HepG2 (cell line): ENCODE measurements around the gene MYO18A. TPM values are rescaled to one million over a fixed set of nuclear protein-coding genes. Genes with fewer than 3 reads are reported as not detected.

Source experiments
- ATAC-seq: fragments of 200-7000 bp; cut with Tn5 transposase; 3 replicates; pipeline ENCODE4 v1.9.1; 2020; ENCODE audit warnings: mild to moderate bottlenecking, moderate library complexity
- BruUV-seq: library from RNA; stranded (reverse); fragments of 400-500 nt; replicated peaks from 2 replicates; lab custom pipeline; 2021; lab: Mats Ljungman, UMichigan
- CTCF ChIA-PET: fragments of 300-600 bp; formaldehyde crosslinking; extraction: SDS; loops from one replicate; lab custom pipeline; 2021; ENCODE audit warnings: low total read pairs, inconsistent platforms, low intra/inter-chr PET ratio; lab: Yijun Ruan, JAX
- POLR2A ChIA-PET: fragments of 350-600 bp; sonication (Branson Sonifier 250); formaldehyde crosslinking; loops from one replicate; lab custom pipeline; 2020; ENCODE audit warnings: antibody characterized with exemption, inconsistent platforms; lab: Yijun Ruan, JAX
- DNase-seq: peaks from one replicate; pipeline ENCODE4 v3.0.0-alpha.2; 2015; ENCODE audit warnings: low spot score
- FAIRE-seq: peaks from 3 replicates; lab custom pipeline; 2011; peaks lifted over from hg19 to GRCh38; lab: Jason Lieb, UNC
- H2AFZ ChIP-seq: one replicate; pipeline ENCODE4 v1.6.1; 2011; ENCODE audit warnings: low read length, inconsistent platforms
- H3K27ac ChIP-seq: fragments of 300-600 bp; 3 replicates; pipeline ENCODE4 v1.8.0; 2011; ENCODE audit warnings: mixed run types, mild to moderate bottlenecking, mixed read lengths, low read length, inconsistent platforms; ENCODE audit not compliant: insufficient read depth; ENCODE audit errors: extremely low read length
- H3K27me3 ChIP-seq, 2 experiments: fragments of 200-600 bp in 1 of 2; 2 replicates in 1 of 2; 3 replicates in 1 of 2; pipeline versions ENCODE4 v1.6.0 to v1.8.0; 2011; ENCODE audit warnings: low read length in 2 of 2, mild to moderate bottlenecking in 2 of 2, moderate library complexity in 2 of 2, inconsistent platforms in 1 of 2; ENCODE audit not compliant: insufficient read depth in 2 of 2, control insufficient read depth in 1 of 2
- H3K36me3 ChIP-seq, 2 experiments: fragments of 200-600 bp in 1 of 2; replicated peaks in 1 of 2; 2 replicates in 1 of 2; 3 replicates in 1 of 2; pipeline versions ENCODE4 v1.5.1 to v1.8.0; 2011; ENCODE audit warnings: low read length in 2 of 2, inconsistent platforms in 1 of 2; ENCODE audit not compliant: insufficient read depth in 2 of 2, control insufficient read depth in 1 of 2
- H3K4me1 ChIP-seq: 2 replicates; pipeline ENCODE4 v1.5.1; 2012; ENCODE audit warnings: low read length, inconsistent platforms; ENCODE audit not compliant: insufficient read depth
- H3K4me2 ChIP-seq: 2 replicates; pipeline ENCODE4 v1.6.0; 2011; ENCODE audit warnings: low read depth, low read length, inconsistent platforms
- H3K4me3 ChIP-seq, 3 experiments: fragments of 200-600 bp in 1 of 3; sonication (generic), shearing (Covaris generic) in 1 of 3; replicated peaks in 1 of 3; 2 replicates each; pipeline ENCODE4 v1.5.1; 2011 to 2016; ENCODE audit warnings: low read length in 3 of 3, inconsistent platforms in 2 of 3, low read depth in 2 of 3, mild to moderate bottlenecking in 2 of 3, control low read depth in 1 of 3, mixed read lengths in 1 of 3; ENCODE audit not compliant: insufficient read depth in 1 of 3
- H3K79me2 ChIP-seq: one replicate; pipeline ENCODE4 v1.6.1; 2011; ENCODE audit warnings: low read length, inconsistent platforms; ENCODE audit not compliant: insufficient read depth
- H3K9ac ChIP-seq: 2 replicates; pipeline ENCODE4 v1.6.0; 2011; ENCODE audit warnings: mild to moderate bottlenecking, low read depth, low read length, inconsistent platforms; ENCODE audit not compliant: insufficient read depth
- H3K9me3 ChIP-seq: 2 replicates; pipeline ENCODE4 v1.5.1; 2012; ENCODE audit warnings: mild to moderate bottlenecking, low read length
- H4K20me1 ChIP-seq: 2 replicates; pipeline ENCODE4 v1.6.0; 2011; ENCODE audit warnings: inconsistent platforms, mild to moderate bottlenecking, low read length, moderate library complexity; ENCODE audit not compliant: insufficient read depth
- BHLHE40 ChIP-seq: IDR thresholded peaks from 2 replicates; pipeline ENCODE4 v1.6.1; 2011; ENCODE audit warnings: low read length, improper control_type of control experiment
- EED ChIP-seq: sonication (generic); formaldehyde crosslinking; IDR thresholded peaks from 2 replicates; pipeline ENCODE4 v1.5.0; 2020; ENCODE audit warnings: mild to moderate bottlenecking, missing genetic modification reagents
- MED8 ChIP-seq: sonication (generic); formaldehyde crosslinking; IDR thresholded peaks from 2 replicates; pipeline ENCODE4 v1.8.1; 2023; ENCODE audit warnings: mild to moderate bottlenecking, missing genetic modification reagents; ENCODE audit not compliant: insufficient replicate concordance
- NFRKB ChIP-seq: fragments of 450-650 bp; IDR thresholded peaks from 2 replicates; pipeline ENCODE4 v1.6.1; 2017
- SMAD9 ChIP-seq: sonication (generic); formaldehyde crosslinking; IDR thresholded peaks from 2 replicates; pipeline ENCODE4 v1.5.1; 2020; ENCODE audit warnings: mild to moderate bottlenecking, missing genetic modification reagents
- STAG1 ChIP-seq: sonication (generic); formaldehyde crosslinking; IDR thresholded peaks from 2 replicates; pipeline ENCODE4 v1.4.0; 2020; ENCODE audit warnings: missing genetic modification reagents
- U2AF1 ChIP-seq: fragments of 200-400 bp; formaldehyde crosslinking; optimal IDR thresholded peaks from 2 replicates; pipeline ENCODE3; 2017; ENCODE audit warnings: mild to moderate bottlenecking, low read depth, low read length
- XBP1 ChIP-seq: sonication (generic); formaldehyde crosslinking; IDR thresholded peaks from 2 replicates; pipeline ENCODE4 v1.5.0; 2020; ENCODE audit warnings: missing genetic modification reagents
- ZFYVE20 ChIP-seq: sonication (generic); formaldehyde crosslinking; IDR thresholded peaks from 2 replicates; pipeline ENCODE4 v1.8.0; 2023; ENCODE audit warnings: low read depth, mild to moderate bottlenecking, moderate library complexity, missing genetic modification reagents, borderline replicate concordance
- ZKSCAN5 ChIP-seq: sonication (generic); formaldehyde crosslinking; IDR thresholded peaks from 2 replicates; pipeline ENCODE4 v1.5.1; 2020; ENCODE audit warnings: mild to moderate bottlenecking, missing genetic modification reagents
- ZNF124 ChIP-seq: sonication (generic); formaldehyde crosslinking; IDR thresholded peaks from 2 replicates; pipeline ENCODE4 v1.4.0; 2020; ENCODE audit warnings: missing genetic modification reagents
- ZNF235 ChIP-seq: sonication (generic); formaldehyde crosslinking; IDR thresholded peaks from 2 replicates; pipeline ENCODE4 v1.8.1; 2023; ENCODE audit warnings: mild to moderate bottlenecking, missing genetic modification reagents, borderline replicate concordance
- ZNF446 ChIP-seq: sonication (generic); formaldehyde crosslinking; IDR thresholded peaks from 2 replicates; pipeline ENCODE4 v1.5.0; 2020; ENCODE audit warnings: mild to moderate bottlenecking, missing genetic modification reagents
- ZSCAN12 ChIP-seq: sonication (generic); formaldehyde crosslinking; IDR thresholded peaks from 2 replicates; pipeline ENCODE4 v1.9.0; 2021; ENCODE audit warnings: mild to moderate bottlenecking, missing genetic modification reagents
- WGBS: methylation state at CpG from one replicate; pipeline ENCODE4 v1.1.6; 2017; ENCODE audit warnings: low lambda C conversion rate; 5-methylcytosine and 5-hydroxymethylcytosine counted together
- in situ Hi-C: cut with HindIII; loops from 2 replicates; pipeline ENCODE4 v1.10.0; 2017; ENCODE audit warnings: low pct_unique_long_range_greater_than_20kb; ENCODE audit not compliant: extremely low pct_ligation_motif_present
- intact Hi-C: fragments of 100-400 bp; cut with micrococcal nuclease; formaldehyde crosslinking; loops from one replicate; pipeline ENCODE4 v1.10.0; 2022; ENCODE audit not compliant: unreplicated experiment
- polyA plus RNA-seq, 8 experiments: library from polyadenylated mRNA; depleted of rRNA in 3 of 8; stranded (reverse) in 7 of 8; unstranded in 1 of 8; fragments of >200 nt; fragmentation: Illumina TruSeq in 4 of 8; extraction: Trizol in 4 of 8; gene quantifications; 2 replicates each; pipeline versions ENCODE4 v1.2.1 to v1.2.3, GENCODE V29; 2011 to 2016; ENCODE audit warnings: low read depth in 4 of 8, missing spikeins in 1 of 8, mixed read lengths in 1 of 8; ENCODE audit not compliant: insufficient read depth in 1 of 8
- total RNA-seq, 5 experiments: library from RNA; depleted of rRNA; stranded (reverse); fragments of >200 nt; fragmentation: Illumina TruSeq; extraction: Trizol; gene quantifications; 2 replicates each; pipeline ENCODE4 v1.2.3, GENCODE V29; 2016; ENCODE audit warnings: low read depth in 1 of 5
- TF ChIP-seq, protein P1 (sequence below): sonication (generic); formaldehyde crosslinking; IDR thresholded peaks from 2 replicates; pipeline ENCODE4 v1.5.0; 2020; ENCODE audit warnings: missing genetic modification reagents

The MYO18A gene
- total and polyA plus RNA-seq, 2 of the 13 experiments (the other 11 are each of a cell fraction or from before 2014, with no cell fraction given) = 16.8 to 24.8 TPM

DNA sequence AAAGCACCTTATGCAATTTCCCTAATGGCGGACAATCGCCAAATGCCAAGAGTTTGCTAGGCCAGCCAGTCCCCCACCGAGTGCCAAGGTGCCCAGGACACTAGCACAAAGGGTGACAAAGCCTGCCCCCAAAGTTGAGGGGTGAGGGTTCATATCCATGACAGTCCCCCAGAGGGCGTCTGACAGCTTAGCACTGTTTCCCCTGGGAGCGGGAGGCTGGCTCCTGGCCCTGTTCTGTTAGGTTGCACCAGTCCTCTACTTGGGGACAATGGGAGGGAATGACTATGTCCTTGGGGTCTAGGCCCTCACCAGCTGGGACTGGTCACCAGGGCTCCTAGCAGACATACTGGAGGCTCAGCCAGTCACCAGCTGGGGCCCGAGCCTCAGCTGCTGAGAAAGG, 66.9 kb downstream of the MYO18A start:
- H3K27ac ChIP-seq = no peak overlapping the region
- ChIA-PET CTCF (interaction anchor here (3.9 kb wide), 1 partner anchor 147 kb away, joined by 41 read pairs; no protein-coding TSS in a partner anchor), POLR2A (no interaction called here)
- H3K9ac ChIP-seq = no peak overlapping the region
- H3K4me3 ChIP-seq = no peak overlapping the region
- H3K79me2 ChIP-seq = no peaks in the 10 kb centered on the region
- in situ Hi-C loops (loop anchor here (25.0 kb wide), 1 partner anchor 376 kb away; the partner anchor contains the start of genes NEK8, TLCD1 and TRAF4), intact Hi-C loops (no loop called here)
- peaks cover 49 to 69% of the 10 kb centered on the region in 2 experiments for H3K36me3 ChIP-seq
- DNase-seq = no peak
- H3K27me3 ChIP-seq = no peaks in the 10 kb centered on the region
- no peak for FAIRE-seq
- BruUV-seq = no TSS peak
- no peak overlapping the region for H2AFZ ChIP-seq
- H4K20me1 ChIP-seq = peaks cover 6% of the 10 kb centered on the region; the same call in 1 of the 2 replicates
- H3K4me1 ChIP-seq = peaks cover 9% of the 10 kb centered on the region
- WGBS = 83% methylated on average over 3 of the region's 6 CpGs
- ATAC-seq = no peak
- TF ChIP-seq ZKSCAN5 (CRISPR knock-in tag) (no peak), ZNF124 (CRISPR knock-in tag) (no peak), SMAD9 (no peak), ZSCAN12 (CRISPR knock-in tag) (no peak), MED8 (no peak)
- no peak overlapping the region for H3K4me2 ChIP-seq
- no peaks in the 10 kb centered on the region for H3K9me3 ChIP-seq

DNA sequence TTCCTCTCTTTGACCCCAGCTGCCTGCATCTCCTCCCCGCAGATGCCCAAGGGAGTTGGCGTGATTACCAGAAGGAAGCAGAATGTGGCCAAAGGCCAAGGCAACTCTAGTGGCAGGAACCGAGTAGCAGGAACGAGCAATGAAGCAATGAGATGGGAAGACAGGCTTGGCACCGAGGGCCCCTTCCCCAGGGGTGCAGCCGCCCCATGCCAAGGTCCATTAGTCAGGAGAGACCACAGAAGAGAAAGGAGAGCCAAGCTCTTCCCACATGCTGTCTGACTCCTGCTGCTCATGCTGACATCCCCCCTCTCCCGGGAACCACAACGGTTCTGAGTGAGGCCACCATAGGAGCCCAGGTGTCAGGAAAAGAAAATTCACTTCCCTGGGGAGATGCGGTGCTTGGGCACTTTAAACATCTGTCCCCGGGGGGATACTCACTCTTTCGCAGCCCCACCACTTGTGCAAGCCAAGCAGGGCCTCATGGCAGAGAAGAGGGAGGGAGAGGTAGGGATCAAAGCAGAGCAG, 67.4 kb downstream of the MYO18A start:
- H3K27ac ChIP-seq = no peak overlapping the region
- peaks cover 49 to 70% of the 10 kb centered on the region in 2 experiments for H3K36me3 ChIP-seq
- TF ChIP-seq XBP1 (CRISPR knock-in tag) (no peak), EED (no peak), ZFYVE20 (CRISPR knock-in tag) (no peak), BHLHE40 (no peak), STAG1 (CRISPR knock-in tag) (no peak), U2AF1 (no peak), SMAD9 (no peak), ZNF235 (CRISPR knock-in tag) (no peak), ZNF446 (CRISPR knock-in tag) (no peak), NFRKB (no peak)
- TF ChIP-seq, protein P1, sequence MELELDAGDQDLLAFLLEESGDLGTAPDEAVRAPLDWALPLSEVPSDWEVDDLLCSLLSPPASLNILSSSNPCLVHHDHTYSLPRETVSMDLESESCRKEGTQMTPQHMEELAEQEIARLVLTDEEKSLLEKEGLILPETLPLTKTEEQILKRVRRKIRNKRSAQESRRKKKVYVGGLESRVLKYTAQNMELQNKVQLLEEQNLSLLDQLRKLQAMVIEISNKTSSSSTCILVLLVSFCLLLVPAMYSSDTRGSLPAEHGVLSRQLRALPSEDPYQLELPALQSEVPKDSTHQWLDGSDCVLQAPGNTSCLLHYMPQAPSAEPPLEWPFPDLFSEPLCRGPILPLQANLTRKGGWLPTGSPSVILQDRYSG (CRISPR knock-in tag) = no peak
- H2AFZ ChIP-seq = no peak overlapping the region
- ATAC-seq = no peak
- no peaks in the 10 kb centered on the region for H3K27me3 ChIP-seq
- BruUV-seq = no TSS peak
- H3K9me3 ChIP-seq = no peaks in the 10 kb centered on the region
- FAIRE-seq = no peak
- DNase-seq = no peak
- H3K9ac ChIP-seq = no peak overlapping the region
- no peaks in the 10 kb centered on the region for H3K79me2 ChIP-seq
- in situ Hi-C loops = loop anchor here (25.0 kb wide), 1 partner anchor 376 kb away; the partner anchor contains the start of genes NEK8, TLCD1 and TRAF4
- H3K4me2 ChIP-seq = no peak overlapping the region
- intact Hi-C loops = no loop called here
- no peak overlapping the region for H3K4me3 ChIP-seq
- 88% methylated on average over 11 of the region's 11 CpGs for WGBS
- POLR2A ChIA-PET = interaction anchor here (1.6 kb wide), 1 partner anchor 147 kb away, joined by 9 read pairs; no protein-coding TSS in a partner anchor
- H4K20me1 ChIP-seq = peaks cover 6% of the 10 kb centered on the region; the same call in 1 of the 2 replicates
- H3K4me1 ChIP-seq = peaks cover 14% of the 10 kb centered on the region
- CTCF ChIA-PET = interaction anchor here (3.9 kb wide), 1 partner anchor 147 kb away, joined by 41 read pairs; no protein-coding TSS in a partner anchor
